ENCODE data around the gene DMXL2.

DNA sequence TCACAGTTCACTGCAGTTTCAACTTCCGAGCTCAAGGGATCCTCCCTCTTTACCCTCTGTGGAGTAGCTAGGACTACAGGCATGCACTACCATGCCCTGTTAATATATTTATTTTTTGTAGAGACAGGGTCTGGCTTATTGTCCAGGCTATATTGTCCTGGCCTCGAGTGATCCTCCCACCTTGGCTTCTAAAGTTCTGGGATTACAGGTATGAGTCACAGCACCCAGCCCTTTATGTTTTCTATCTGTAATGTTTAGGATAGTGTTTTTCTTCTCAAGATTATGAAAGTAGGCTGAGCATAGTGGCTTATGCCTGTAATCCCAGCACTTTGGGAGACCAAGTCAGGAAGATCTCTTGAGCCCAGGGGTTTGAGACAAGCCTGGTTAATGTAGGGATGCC is 46.8 kb upstream of the DMXL2 start:
- TF ChIP-seq, protein P1, sequence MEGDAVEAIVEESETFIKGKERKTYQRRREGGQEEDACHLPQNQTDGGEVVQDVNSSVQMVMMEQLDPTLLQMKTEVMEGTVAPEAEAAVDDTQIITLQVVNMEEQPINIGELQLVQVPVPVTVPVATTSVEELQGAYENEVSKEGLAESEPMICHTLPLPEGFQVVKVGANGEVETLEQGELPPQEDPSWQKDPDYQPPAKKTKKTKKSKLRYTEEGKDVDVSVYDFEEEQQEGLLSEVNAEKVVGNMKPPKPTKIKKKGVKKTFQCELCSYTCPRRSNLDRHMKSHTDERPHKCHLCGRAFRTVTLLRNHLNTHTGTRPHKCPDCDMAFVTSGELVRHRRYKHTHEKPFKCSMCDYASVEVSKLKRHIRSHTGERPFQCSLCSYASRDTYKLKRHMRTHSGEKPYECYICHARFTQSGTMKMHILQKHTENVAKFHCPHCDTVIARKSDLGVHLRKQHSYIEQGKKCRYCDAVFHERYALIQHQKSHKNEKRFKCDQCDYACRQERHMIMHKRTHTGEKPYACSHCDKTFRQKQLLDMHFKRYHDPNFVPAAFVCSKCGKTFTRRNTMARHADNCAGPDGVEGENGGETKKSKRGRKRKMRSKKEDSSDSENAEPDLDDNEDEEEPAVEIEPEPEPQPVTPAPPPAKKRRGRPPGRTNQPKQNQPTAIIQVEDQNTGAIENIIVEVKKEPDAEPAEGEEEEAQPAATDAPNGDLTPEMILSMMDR (IDR thresholded peaks at IDR 0.05) = no peak
- TF ChIP-seq POLR2A (IDR thresholded peaks at IDR 0.05) (no peak), POLR2AphosphoS5 (IDR thresholded peaks at IDR 0.05; ENCODE audit: insufficient read depth in 1 of 2, low read depth in 1 of 2) (no peak)
